Neural progenitor cell (in vitro differentiated cells): ENCODE results near the gene TUBB2B. TPM values are rescaled to one million over a fixed set of nuclear protein-coding genes. Genes with fewer than 3 reads are reported as not detected.

Source experiments
- DNase-seq: peaks from one replicate; pipeline ENCODE4 v3.0.0-alpha.2; 2016; ENCODE audit warnings: low spot score
- H2AFZ ChIP-seq: fragments of 200-600 bp; sonication (generic); replicated peaks from 2 replicates; pipeline ENCODE4 v1.6.1; 2016; ENCODE audit warnings: antibody characterized with exemption
- H3F3A ChIP-seq: fragments of 200-600 bp; sonication (generic); 2 replicates; pipeline ENCODE4 v1.6.1; 2016; ENCODE audit warnings: antibody characterized with exemption, low read depth
- H3K27ac ChIP-seq: fragments of 200-600 bp; sonication (generic); 2 replicates; pipeline ENCODE4 v1.5.1; 2016; ENCODE audit warnings: mild to moderate bottlenecking
- H3K27me3 ChIP-seq: fragments of 200-600 bp; sonication (generic); 2 replicates; pipeline ENCODE4 v1.6.1; 2016; ENCODE audit warnings: mild to moderate bottlenecking, moderate library complexity
- H3K36me3 ChIP-seq: fragments of 200-600 bp; sonication (generic); 2 replicates; pipeline ENCODE4 v1.5.1; 2016
- H3K4me1 ChIP-seq: fragments of 200-600 bp; sonication (generic); 2 replicates; pipeline ENCODE4 v1.6.1; 2016; ENCODE audit warnings: mixed run types
- H3K4me2 ChIP-seq: fragments of 200-600 bp; sonication (generic); 2 replicates; pipeline ENCODE4 v1.6.1; 2016
- H3K4me3 ChIP-seq: fragments of 200-600 bp; sonication (generic); 2 replicates; pipeline ENCODE4 v1.5.1; 2016
- H3K79me2 ChIP-seq: fragments of 200-600 bp; sonication (generic); 2 replicates; pipeline ENCODE4 v1.6.1; 2016; ENCODE audit warnings: low read depth
- H3K9ac ChIP-seq: fragments of 200-600 bp; sonication (generic); 2 replicates; pipeline ENCODE4 v1.6.1; 2016
- H3K9me3 ChIP-seq: fragments of 200-600 bp; sonication (generic); 2 replicates; pipeline ENCODE4 v1.5.1; 2016; ENCODE audit warnings: low read depth
- H4K20me1 ChIP-seq: fragments of 200-600 bp; sonication (generic); 2 replicates; pipeline ENCODE4 v1.6.1; 2016; ENCODE audit warnings: low read depth
- H3K27ac Mint-ChIP-seq: 3 replicates; pipeline ENCODE4 v1.8.0; 2021; ENCODE audit warnings: mixed read lengths
- H3K27me3 Mint-ChIP-seq: 2 replicates; pipeline ENCODE4 v1.8.0; 2022; ENCODE audit warnings: low read depth, mild to moderate bottlenecking, inconsistent platforms, moderate library complexity, mixed read lengths; ENCODE audit not compliant: insufficient read depth
- H3K36me3 Mint-ChIP-seq: 3 replicates; pipeline ENCODE4 v1.8.0; 2021; ENCODE audit warnings: mixed read lengths
- H3K4me1 Mint-ChIP-seq: 3 replicates; pipeline ENCODE4 v1.8.0; 2021; ENCODE audit warnings: mixed read lengths
- H3K4me3 Mint-ChIP-seq: 3 replicates; pipeline ENCODE4 v1.8.0; 2021; ENCODE audit warnings: mild to moderate bottlenecking, moderate library complexity, mixed read lengths
- H3K9me3 Mint-ChIP-seq: 3 replicates; pipeline ENCODE4 v1.8.0; 2020; ENCODE audit warnings: mixed read lengths
- CTCF ChIP-seq: fragments of 200-600 bp; sonication (generic); IDR thresholded peaks from 2 replicates; pipeline ENCODE4 v1.5.1; 2017; ENCODE audit warnings: antibody characterized with exemption, mild to moderate bottlenecking
- EZH2 ChIP-seq: fragments of 200-600 bp; sonication (generic); IDR thresholded peaks from 2 replicates; pipeline ENCODE4 v1.6.1; 2017; ENCODE audit warnings: antibody characterized with exemption, mild to moderate bottlenecking, moderate library complexity
- EZH2phosphoT487 ChIP-seq: fragments of 200-600 bp; sonication (generic); IDR thresholded peaks from 2 replicates; pipeline ENCODE4 v1.6.1; 2017; ENCODE audit warnings: antibody characterized with exemption
- total RNA-seq: library from RNA; depleted of rRNA; stranded (reverse); fragments of >200 nt; gene quantifications from 2 replicates; pipeline ENCODE4 v1.2.3, GENCODE V29; 2015; ENCODE audit warnings: low replicate concordance

The TUBB2B gene
- total RNA-seq, 1 donor from 2014 or later = 362 TPM

DNA sequence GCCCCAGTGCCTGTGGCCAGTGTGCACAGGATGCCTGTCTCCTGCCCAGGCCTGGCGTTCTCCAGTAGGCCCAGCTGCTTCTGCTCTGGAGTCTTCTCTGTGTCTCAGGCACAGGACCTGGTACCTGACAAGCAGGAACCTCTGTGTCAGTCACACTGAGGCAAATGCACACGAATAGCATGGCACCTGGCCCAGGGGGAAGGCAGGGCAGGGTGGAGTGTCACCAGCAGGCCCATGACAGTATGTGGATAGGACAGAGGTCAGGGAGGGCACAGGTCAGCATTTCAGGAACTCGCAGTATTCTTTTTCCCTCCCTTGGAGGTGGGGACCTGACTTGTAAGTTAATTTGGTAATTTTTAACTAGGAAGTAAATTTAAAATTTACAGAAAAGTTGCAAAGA is 36.9 kb upstream of the TUBB2B start:
- TF ChIP-seq EZH2 (no peak), EZH2phosphoT487 (no peak), CTCF (no peak)
- no peaks in the 10 kb centered on the region for H3F3A ChIP-seq

GRCh38 chr6:3263096-3263495 is 35.6 kb upstream of the TUBB2B start:
- Histone ChIP-seq H3K79me2 (peaks cover 51% of the 10 kb centered on the region), H3K27ac (no peak overlapping the region), H3K4me2 (no peak overlapping the region), H3K4me3 (no peak overlapping the region), H3K27me3 (peaks cover 3% of the 10 kb centered on the region), H3K9me3 (no peaks in the 10 kb centered on the region), H2AFZ (no peak overlapping the region), H4K20me1 (peaks cover 55% of the 10 kb centered on the region), H3K9ac (no peak overlapping the region), H3K4me1 (peaks cover 12% of the 10 kb centered on the region), H3K36me3 (no peaks in the 10 kb centered on the region), H3F3A (no peaks in the 10 kb centered on the region)
- Mint-ChIP-seq H3K4me3 (no peak overlapping the region), H3K4me1 (peaks cover 41% of the 10 kb centered on the region), H3K36me3 (peaks cover 2% of the 10 kb centered on the region), H3K27me3 (peaks cover 4% of the 10 kb centered on the region), H3K27ac (no peak overlapping the region), H3K9me3 (no peaks in the 10 kb centered on the region)
- TF ChIP-seq EZH2phosphoT487 = no peak
- no peak for TF ChIP-seq EZH2
- no peak for TF ChIP-seq CTCF
- DNase-seq = no peak

More for the DNA sequence above, 36.9 kb upstream of the TUBB2B start:
- Histone ChIP-seq H3K27me3 (no peaks in the 10 kb centered on the region), H3K79me2 (peaks cover 49% of the 10 kb centered on the region), H3K4me2 (no peak overlapping the region), H3K4me1 (peaks cover 12% of the 10 kb centered on the region), H2AFZ (no peak overlapping the region), H3K27ac (no peak overlapping the region), H4K20me1 (peaks cover 58% of the 10 kb centered on the region), H3K9me3 (no peaks in the 10 kb centered on the region), H3K4me3 (no peak overlapping the region), H3K9ac (no peak overlapping the region), H3K36me3 (no peaks in the 10 kb centered on the region)
- H3K27ac Mint-ChIP-seq = no peak overlapping the region
- no peak overlapping the region for H3K4me3 Mint-ChIP-seq
- peaks cover 3% of the 10 kb centered on the region for H3K27me3 Mint-ChIP-seq
- peaks cover 40% of the 10 kb centered on the region for H3K4me1 Mint-ChIP-seq
- DNase-seq = no peak
- H3K36me3 Mint-ChIP-seq = peaks cover 2% of the 10 kb centered on the region
- no peaks in the 10 kb centered on the region for H3K9me3 Mint-ChIP-seq

DNA sequence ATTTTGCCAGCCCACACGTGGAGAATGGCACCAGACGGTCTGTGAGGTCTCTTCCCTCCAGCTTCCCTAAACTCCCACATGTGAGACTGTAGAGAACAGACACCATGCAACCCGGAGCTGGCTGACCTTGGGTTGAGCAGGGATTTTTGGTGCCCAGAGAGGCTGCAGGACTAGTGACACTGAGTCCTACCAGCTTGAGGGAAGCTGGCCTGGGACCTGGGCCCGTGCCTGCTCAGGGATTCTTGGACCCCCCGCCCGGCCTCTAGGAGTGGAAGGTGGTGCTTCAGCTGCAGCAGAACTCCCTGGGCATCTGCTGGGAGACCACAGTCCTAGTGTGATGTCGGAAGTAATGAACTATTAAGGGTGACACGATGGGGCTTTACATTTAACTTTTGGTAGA is 34.5 kb upstream of the TUBB2B start:
- no peak overlapping the region for H3K4me3 Mint-ChIP-seq
- no peak overlapping the region for H3K4me3 ChIP-seq
- peaks cover 4% of the 10 kb centered on the region for H3K27me3 Mint-ChIP-seq
- peaks cover 44% of the 10 kb centered on the region for H4K20me1 ChIP-seq
- TF ChIP-seq EZH2phosphoT487 = no peak
- no peak for TF ChIP-seq EZH2
- no peak for TF ChIP-seq CTCF
- no peak overlapping the region for H3K4me2 ChIP-seq
- peaks cover 41% of the 10 kb centered on the region for H3K4me1 Mint-ChIP-seq
- peaks cover 2% of the 10 kb centered on the region for H3K36me3 Mint-ChIP-seq
- H3K79me2 ChIP-seq = peaks cover 51% of the 10 kb centered on the region
- H2AFZ ChIP-seq = no peak overlapping the region
- peaks cover 14% of the 10 kb centered on the region for H3K27me3 ChIP-seq
- H3K27ac ChIP-seq = no peak overlapping the region
- DNase-seq = no peak
- H3K36me3 ChIP-seq = no peaks in the 10 kb centered on the region
- H3K27ac Mint-ChIP-seq = no peak overlapping the region
- no peaks in the 10 kb centered on the region for H3K9me3 Mint-ChIP-seq
- peaks cover 12% of the 10 kb centered on the region for H3K4me1 ChIP-seq
- no peak overlapping the region for H3K9ac ChIP-seq
- no peaks in the 10 kb centered on the region for H3F3A ChIP-seq
- H3K9me3 ChIP-seq = no peaks in the 10 kb centered on the region

- H3K4me1 ChIP-seq = peaks cover 12% of the 10 kb centered on the region
- H3K4me3 ChIP-seq = no peak overlapping the region
- H3K79me2 ChIP-seq = peaks cover 51% of the 10 kb centered on the region
- H3K9me3 ChIP-seq = no peaks in the 10 kb centered on the region
- H3K4me3 Mint-ChIP-seq = no peak overlapping the region
- peaks cover 14% of the 10 kb centered on the region for H3K27me3 ChIP-seq
- peaks cover under 1% of the 10 kb centered on the region for H3K36me3 Mint-ChIP-seq
- peaks cover 4% of the 10 kb centered on the region for H3K27me3 Mint-ChIP-seq
- no peaks in the 10 kb centered on the region for H3F3A ChIP-seq
- no peak overlapping the region for H3K9ac ChIP-seq
- no peak for DNase-seq
- no peak overlapping the region for H3K27ac ChIP-seq
- no peaks in the 10 kb centered on the region for H3K36me3 ChIP-seq
- H3K9me3 Mint-ChIP-seq = no peaks in the 10 kb centered on the region
- no peak overlapping the region for H3K27ac Mint-ChIP-seq
- peaks cover 41% of the 10 kb centered on the region for H3K4me1 Mint-ChIP-seq
- no peak overlapping the region for H3K4me2 ChIP-seq
- TF ChIP-seq EZH2 (no peak), CTCF (no peak), EZH2phosphoT487 (no peak)
- H2AFZ ChIP-seq = no peak overlapping the region
- H4K20me1 ChIP-seq = peaks cover 44% of the 10 kb centered on the region
Measured at GRCh38 chr6:3261518-3261820, 34.0 kb upstream of the TUBB2B start.
